ENCODE measurements around the gene FAM81A. TPM values are rescaled to one million over a fixed set of nuclear protein-coding genes. Genes with fewer than 3 reads are reported as not detected.

The FAM81A gene
- not detected in 2 replicates for total RNA-seq (2011; cell fraction: chromatin; rRNA removed; ENCODE audit: low replicate concordance)
- total RNA-seq (2011; cell fraction: nucleolus; rRNA removed) = not detected in 2 replicates
- not detected in 2 replicates for total RNA-seq (2011; cell fraction: nucleoplasm; rRNA removed)
- not detected in 2 replicates for total RNA-seq (2014; rRNA removed)
- total RNA-seq (2014; rRNA removed; fragmentation: Illumina TruSeq; extraction: Trizol) = not detected in 2 replicates
- total RNA-seq (2015; rRNA removed; fragmentation: Illumina TruSeq; extraction: Trizol) = not detected in 2 replicates
- not detected in 2 replicates for total RNA-seq (2021)
- polyA plus RNA-seq (2011; rRNA removed) = not detected in 2 replicates
- polyA plus RNA-seq (2011; cell fraction: cytosol; rRNA removed) = not detected in 2 replicates
- not detected in 2 replicates for polyA plus RNA-seq (2011; cell fraction: nucleus; rRNA removed)
- polyA plus RNA-seq (2012) = not detected in 2 replicates
- polyA plus RNA-seq (2014; fragmentation: Illumina TruSeq; extraction: Trizol) = not detected in 2 replicates
- not detected for polyA plus RNA-seq (2014; fragmentation: Nextera tagmentation; extraction: Ambion mirVana)
- not detected in 2 replicates for polyA plus RNA-seq (2014; rRNA removed)
- not detected in 2 replicates for polyA minus RNA-seq (2011; rRNA and poly(A)+ RNA removed)
- not detected in 2 replicates for polyA minus RNA-seq (2011; cell fraction: cytosol; rRNA and poly(A)+ RNA removed)
- not detected in 2 replicates for polyA minus RNA-seq (2011; cell fraction: nucleus; rRNA and poly(A)+ RNA removed)
- Bru-seq, nascent RNA = percentile 3 among the genes with signal in this experiment
- BruChase-seq, experiment 1, labeled RNA remaining after a 2-hour chase = percentile 1 among the genes with signal in this experiment
- BruChase-seq, experiment 2, labeled RNA remaining after a 6-hour chase = percentile 4 among the genes with signal in this experiment
- long read RNA-seq, experiment 1 = 0 reads
- long read RNA-seq, experiment 2 = 0 reads
- long read RNA-seq, experiment 3 = 0 reads

- Histone ChIP-seq H3K4me2 (ENCODE audit: insufficient read depth, low read length) (no peak within 1 kb of the TSS), H2AFZ (ENCODE audit: low read depth, low read length) (no peak within 1 kb of the TSS), H3K79me2 (ENCODE audit: control insufficient read depth, insufficient read depth, low read length) (no peaks in the 10 kb centered on the region), H3K9ac (ENCODE audit: insufficient read depth in 1 of 2, low read depth in 2 of 2, low read length in 2 of 2) (no peak within 1 kb of the TSS), H3K36me3 (ENCODE audit: control insufficient read depth, insufficient read depth, low read length) (no peaks in the 10 kb centered on the region), H3K4me3 (no peak within 1 kb of the TSS), H3K9me3 (replicated peaks; ENCODE audit: control insufficient read depth, insufficient read depth, low read depth, low read length) (no peaks in the 10 kb centered on the region), H3K4me1 (replicated peaks in 1 of 2; ENCODE audit: control insufficient read depth in 2 of 2, insufficient read depth in 2 of 2, low read length in 2 of 2) (no peaks in the 10 kb centered on the region; a peak in 1 of 5 replicates), H3K9me1 (ENCODE audit: control insufficient read depth, insufficient read depth, low read length) (no peaks in the 10 kb centered on the region), H3K27ac (ENCODE audit: extremely low read depth, low read depth, low read length) (no peak within 1 kb of the TSS), H3K27me3 (ENCODE audit: control insufficient read depth in 2 of 2, insufficient read depth in 2 of 2, low read length in 2 of 2) (peaks cover 9 to 38% of the 10 kb centered on the region in 2 experiments), H4K20me1 (replicated peaks; ENCODE audit: control insufficient read depth, insufficient read depth, low read length) (no peaks in the 10 kb centered on the region)
- FAIRE-seq = no peak
- peak; percentile 3 to 49 (median 26) for DNase-seq (ENCODE audit: extremely low read depth in 1 of 4, low spot score in 3 of 4)
- intact Hi-C loops (cut with micrococcal nuclease) (no loop called here), in situ Hi-C loops (cut with MboI) (no loop called here)
- ChIA-PET POLR2A (no interaction called here), CTCF (ENCODE audit: low intra/inter-chr PET ratio) (no interaction called here)
- no TSS peak for BruUV-seq (replicated peaks)
- ATAC-seq = no peak
- 10% methylated on average over 56 of the region's 96 CpGs for WGBS (ENCODE audit: insufficient coverage, low coverage, missing lambda C conversion rate)
- TF ChIP-seq THRA (IDR thresholded peaks at IDR 0.05) (no peak), ZNF592 (IDR thresholded peaks at IDR 0.05) (no peak), RNF2 (IDR thresholded peaks at IDR 0.05) (no peak), ZNF134 (CRISPR knock-in tag; conservative IDR thresholded peaks at IDR 0.05) (no peak), ZNF699 (CRISPR knock-in tag; IDR thresholded peaks at IDR 0.05; ENCODE audit: insufficient replicate concordance) (no peak), FUS (optimal IDR thresholded peaks at IDR 0.05; ENCODE audit: low read depth, low read length) (no peak), CTCF (IDR thresholded peaks at IDR 0.05 in 2 of 3, conservative IDR thresholded peaks at IDR 0.05 in 1 of 3; ENCODE audit: insufficient read depth in 2 of 3, low read depth in 1 of 3, low read length in 3 of 3) (no peak), RBBP5 (IDR thresholded peaks at IDR 0.05; ENCODE audit: borderline replicate concordance, insufficient read depth, low read length, poor library complexity, severe bottlenecking) (no peak), ESRRB (CRISPR knock-in tag; IDR thresholded peaks at IDR 0.05; ENCODE audit: borderline replicate concordance) (no peak), MBD2 (IDR thresholded peaks at IDR 0.05; ENCODE audit: borderline replicate concordance, low read depth) (no peak)
Measured at GRCh38 chr15:59437817-59438624, at the start of gene FAM81A. Gene FAM81A (plus strand): TSS chr15:59438186. CDS start chr15:59458627, 20,441 bp downstream.

Measured in K562 (cell line).